Adrenal gland (tissue), 5 donors: ENCODE measurements around the gene GP1BA.

ENCODE experiments used
- CTCF ChIP-seq, 6 experiments: fragments of 450-650 bp in 4 of 6; fragments of 200-600 bp in 2 of 6; sonication (generic) in 1 of 6; IDR thresholded peaks; 1 replicate in 5 of 6; 2 replicates in 1 of 6; pipeline versions ENCODE4 v1.5.1 to v1.8.0; 2016 to 2021; ENCODE audit warnings: antibody characterized with exemption in 6 of 6, mild to moderate bottlenecking in 2 of 6, moderate library complexity in 1 of 6
- POLR2A ChIP-seq, 2 donors: fragments of 450-650 bp; IDR thresholded peaks; one replicate each; pipeline ENCODE4 v1.6.1; 2017; ENCODE audit warnings: antibody characterized with exemption in 2 of 2, mild to moderate bottlenecking in 2 of 2, moderate library complexity in 1 of 2
- donor health status: DM: no; HTN: no; CAD: no.

- no peak for TF ChIP-seq POLR2A (IDR thresholded peaks at IDR 0.05)
- no peak for TF ChIP-seq CTCF (IDR thresholded peaks at IDR 0.05)
These were observed 32.5 kb upstream of the GP1BA start, which contains the start of gene C17orf107 for GRCh38 chr17:4899341-4900230.
